HG02840 (cell line): Measurements from ENCODE around the gene PNKD.

Source experiments
- ATAC-seq: cut with Tn5 transposase; IDR thresholded peaks from one replicate; pipeline ENCODE4 v1.9.1; 2021; ENCODE audit warnings: mild to moderate bottlenecking, moderate library complexity, moderate number of reproducible peaks; ENCODE audit not compliant: unreplicated experiment, low FRiP score

PNKD gene

GRCh38 chr2:218269900-218270720 is at the start of gene PNKD, which contains the start of gene AAMP:
Gene PNKD (plus strand): TSS chr2:218270519. CDS start chr2:218270536, 17 bp downstream.
Gene AAMP (minus strand): TSS chr2:218270137. CDS start chr2:218270086, 51 bp downstream.
- ATAC-seq = peak; percentile 89

- ATAC-seq = no peak
Observed at GRCh38 chr2:218221000-218221399, 49.3 kb upstream of the PNKD start.

GRCh38 chr2:218223046-218223445 is 47.3 kb upstream of the PNKD start:
- ATAC-seq = no peak

- no peak for ATAC-seq
Observed at GRCh38 chr2:218224186-218224585, 46.1 kb upstream of the PNKD start.

- no peak for ATAC-seq
Observed at GRCh38 chr2:218226903-218227302, 43.4 kb upstream of the PNKD start.

- no peak for ATAC-seq
Observed at GRCh38 chr2:218228366-218229090, 41.8 kb upstream of the PNKD start.

GRCh38 chr2:218229239-218229638 is 41.1 kb upstream of the PNKD start:
- ATAC-seq = peak; percentile 77

GRCh38 chr2:218229851-218230250 is 40.5 kb upstream of the PNKD start:
- ATAC-seq = no peak

GRCh38 chr2:218230882-218231281 is 39.4 kb upstream of the PNKD start:
- ATAC-seq = peak; percentile 42

- ATAC-seq = no peak
Observed at GRCh38 chr2:218233543-218233942, 36.8 kb upstream of the PNKD start.

- no peak for ATAC-seq
Observed at GRCh38 chr2:218234521-218234920, 35.8 kb upstream of the PNKD start.

- no peak for ATAC-seq
Observed at GRCh38 chr2:218235017-218235416, 35.3 kb upstream of the PNKD start.

GRCh38 chr2:218236829-218237228 is 33.5 kb upstream of the PNKD start:
- ATAC-seq = no peak

- ATAC-seq = no peak
Observed at GRCh38 chr2:218238887-218239286, 31.4 kb upstream of the PNKD start.

GRCh38 chr2:218244204-218244603 is 26.1 kb upstream of the PNKD start:
- ATAC-seq = no peak

GRCh38 chr2:218244665-218245064 is 25.7 kb upstream of the PNKD start:
- no peak for ATAC-seq

GRCh38 chr2:218245214-218245613 is 25.1 kb upstream of the PNKD start:
- no peak for ATAC-seq

- no peak for ATAC-seq
Observed at GRCh38 chr2:218249691-218250090, 20.6 kb upstream of the PNKD start.

GRCh38 chr2:218252509-218253231 is 17.6 kb upstream of the PNKD start:
- ATAC-seq = no peak

GRCh38 chr2:218253232-218253625 is 17.1 kb upstream of the PNKD start:
- ATAC-seq = no peak

- no peak for ATAC-seq
Observed at GRCh38 chr2:218255446-218255845, 14.9 kb upstream of the PNKD start.
